HepG2 (cell line): ENCODE measurements around the gene TAS2R4. TPM values are rescaled to one million over a fixed set of nuclear protein-coding genes. Genes with fewer than 3 reads are reported as not detected.

Experiments used
- ATF1 ChIP-seq: IDR thresholded peaks from 2 replicates; pipeline ENCODE4 v1.6.1; 2016; ENCODE audit warnings: mild to moderate bottlenecking, control low read depth
- CAMTA2 ChIP-seq: sonication (generic); formaldehyde crosslinking; IDR thresholded peaks from 2 replicates; pipeline ENCODE4 v1.4.0; 2020; ENCODE audit warnings: mild to moderate bottlenecking, missing genetic modification reagents, borderline replicate concordance
- CCDC6 ChIP-seq: sonication (generic); formaldehyde crosslinking; IDR thresholded peaks from 2 replicates; pipeline ENCODE4 v1.8.1; 2022; ENCODE audit warnings: mild to moderate bottlenecking, missing genetic modification reagents, moderate library complexity
- KDM5B ChIP-seq: sonication (generic); formaldehyde crosslinking; IDR thresholded peaks from 2 replicates; pipeline ENCODE4 v1.4.0; 2020; ENCODE audit warnings: missing genetic modification reagents, mild to moderate bottlenecking, borderline replicate concordance
- ZNF510 ChIP-seq: sonication (generic); formaldehyde crosslinking; IDR thresholded peaks from 2 replicates; pipeline ENCODE4 v1.4.0; 2020; ENCODE audit warnings: low read depth, mild to moderate bottlenecking, missing genetic modification reagents
- polyA plus RNA-seq, 8 experiments: library from polyadenylated mRNA; depleted of rRNA in 3 of 8; stranded (reverse) in 7 of 8; unstranded in 1 of 8; fragments of >200 nt; fragmentation: Illumina TruSeq in 4 of 8; extraction: Trizol in 4 of 8; gene quantifications; 2 replicates each; pipeline versions ENCODE4 v1.2.1 to v1.2.3, GENCODE V29; 2011 to 2016; ENCODE audit warnings: low read depth in 4 of 8, missing spikeins in 1 of 8, mixed read lengths in 1 of 8; ENCODE audit not compliant: insufficient read depth in 1 of 8
- total RNA-seq, 5 experiments: library from RNA; depleted of rRNA; stranded (reverse); fragments of >200 nt; fragmentation: Illumina TruSeq; extraction: Trizol; gene quantifications; 2 replicates each; pipeline ENCODE4 v1.2.3, GENCODE V29; 2016; ENCODE audit warnings: low read depth in 1 of 5
- TF ChIP-seq, protein P1 (sequence below), 2 experiments: sonication (generic) in 1 of 2; formaldehyde crosslinking in 1 of 2; IDR thresholded peaks; 2 replicates each; pipeline versions ENCODE4 v1.4.0 to v1.6.1; 2016 to 2020; ENCODE audit warnings: borderline replicate concordance in 1 of 2, low read depth in 1 of 2, mild to moderate bottlenecking in 1 of 2, missing genetic modification reagents in 1 of 2
- TF ChIP-seq, protein P2 (sequence below): sonication (generic); formaldehyde crosslinking; IDR thresholded peaks from 2 replicates; pipeline ENCODE4 v1.8.1; 2023; ENCODE audit warnings: missing genetic modification reagents, inconsistent platforms, borderline replicate concordance
- TF ChIP-seq, protein P3 (sequence below): sonication (generic); formaldehyde crosslinking; IDR thresholded peaks from 2 replicates; pipeline ENCODE4 v1.5.0; 2020; ENCODE audit warnings: mild to moderate bottlenecking, missing genetic modification reagents, borderline replicate concordance
- TF ChIP-seq, protein P4 (sequence below): fragments of 450-650 bp; IDR thresholded peaks from 2 replicates; pipeline ENCODE4 v1.6.1; 2017; ENCODE audit warnings: mild to moderate bottlenecking

TAS2R4 gene
- total and polyA plus RNA-seq, 2 of the 13 experiments (the other 11 are each of a cell fraction or from before 2014, with no cell fraction given): 0.71 to 0.80 TPM

DNA sequence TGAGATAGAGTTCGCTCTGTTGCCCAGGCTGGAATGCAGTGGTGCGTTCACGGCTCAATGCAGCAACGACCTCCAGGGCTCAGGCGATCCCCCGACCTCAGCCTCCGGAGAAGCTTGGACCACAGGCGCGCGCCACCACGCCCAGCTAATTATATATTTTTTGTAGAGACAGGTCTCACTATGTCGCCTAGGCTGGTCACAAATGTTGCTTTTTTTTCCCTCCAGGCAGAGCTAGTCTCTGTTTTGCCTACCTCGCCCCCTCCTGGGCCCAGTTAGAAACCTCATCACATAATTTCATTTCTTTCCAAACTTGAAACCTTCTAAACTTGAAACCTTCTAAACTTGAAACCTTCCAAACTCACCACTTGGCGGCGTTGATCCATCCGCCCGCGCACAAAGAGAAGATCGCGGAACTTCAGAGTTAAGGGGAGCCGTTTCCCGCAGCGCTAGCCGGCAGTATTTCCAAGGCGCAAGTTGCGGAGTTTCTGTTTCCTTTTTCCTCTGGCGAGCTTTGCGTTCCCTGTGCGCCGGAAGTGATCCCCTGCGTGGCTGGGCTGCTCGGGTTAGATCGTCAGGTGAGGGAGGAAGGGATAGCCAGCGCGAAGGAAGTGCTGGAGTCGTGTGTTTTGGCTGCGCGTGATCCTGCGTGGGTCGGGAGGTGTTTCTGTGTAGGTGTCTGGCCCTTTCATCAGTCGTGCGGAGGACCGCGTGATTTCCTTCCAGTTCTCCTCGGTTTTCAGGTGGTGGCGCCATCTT is 38.5 kb upstream of the TAS2R4 start, which contains the start of gene SSBP1 (continued):
- TF ChIP-seq, protein P1, sequence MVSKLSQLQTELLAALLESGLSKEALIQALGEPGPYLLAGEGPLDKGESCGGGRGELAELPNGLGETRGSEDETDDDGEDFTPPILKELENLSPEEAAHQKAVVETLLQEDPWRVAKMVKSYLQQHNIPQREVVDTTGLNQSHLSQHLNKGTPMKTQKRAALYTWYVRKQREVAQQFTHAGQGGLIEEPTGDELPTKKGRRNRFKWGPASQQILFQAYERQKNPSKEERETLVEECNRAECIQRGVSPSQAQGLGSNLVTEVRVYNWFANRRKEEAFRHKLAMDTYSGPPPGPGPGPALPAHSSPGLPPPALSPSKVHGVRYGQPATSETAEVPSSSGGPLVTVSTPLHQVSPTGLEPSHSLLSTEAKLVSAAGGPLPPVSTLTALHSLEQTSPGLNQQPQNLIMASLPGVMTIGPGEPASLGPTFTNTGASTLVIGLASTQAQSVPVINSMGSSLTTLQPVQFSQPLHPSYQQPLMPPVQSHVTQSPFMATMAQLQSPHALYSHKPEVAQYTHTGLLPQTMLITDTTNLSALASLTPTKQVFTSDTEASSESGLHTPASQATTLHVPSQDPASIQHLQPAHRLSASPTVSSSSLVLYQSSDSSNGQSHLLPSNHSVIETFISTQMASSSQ (IDR thresholded peaks at IDR 0.05; ENCODE audit: low read depth): peak; percentile 54; the same call in 1 of the 2 replicates
- TF ChIP-seq, protein P1 (CRISPR knock-in tag; IDR thresholded peaks at IDR 0.05; ENCODE audit: borderline replicate concordance): peak; percentile 76
- TF ChIP-seq ATF1 (CRISPR knock-in tag) (peak; percentile 94), KDM5B (CRISPR knock-in tag) (peak; percentile 83; the same call in 1 of the 2 replicates), ZNF510 (CRISPR knock-in tag) (peak; percentile 79; the same call in 1 of the 2 replicates), CCDC6 (peak; percentile 89), CAMTA2 (peak; percentile 82; the same call in 1 of the 2 replicates)
- TF ChIP-seq, protein P2, sequence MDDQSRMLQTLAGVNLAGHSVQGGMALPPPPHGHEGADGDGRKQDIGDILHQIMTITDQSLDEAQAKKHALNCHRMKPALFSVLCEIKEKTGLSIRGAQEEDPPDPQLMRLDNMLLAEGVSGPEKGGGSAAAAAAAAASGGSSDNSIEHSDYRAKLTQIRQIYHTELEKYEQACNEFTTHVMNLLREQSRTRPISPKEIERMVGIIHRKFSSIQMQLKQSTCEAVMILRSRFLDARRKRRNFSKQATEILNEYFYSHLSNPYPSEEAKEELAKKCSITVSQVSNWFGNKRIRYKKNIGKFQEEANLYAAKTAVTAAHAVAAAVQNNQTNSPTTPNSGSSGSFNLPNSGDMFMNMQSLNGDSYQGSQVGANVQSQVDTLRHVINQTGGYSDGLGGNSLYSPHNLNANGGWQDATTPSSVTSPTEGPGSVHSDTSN (CRISPR knock-in tag): no peak; the same call in 1 of the 2 replicates
- TF ChIP-seq, protein P3, sequence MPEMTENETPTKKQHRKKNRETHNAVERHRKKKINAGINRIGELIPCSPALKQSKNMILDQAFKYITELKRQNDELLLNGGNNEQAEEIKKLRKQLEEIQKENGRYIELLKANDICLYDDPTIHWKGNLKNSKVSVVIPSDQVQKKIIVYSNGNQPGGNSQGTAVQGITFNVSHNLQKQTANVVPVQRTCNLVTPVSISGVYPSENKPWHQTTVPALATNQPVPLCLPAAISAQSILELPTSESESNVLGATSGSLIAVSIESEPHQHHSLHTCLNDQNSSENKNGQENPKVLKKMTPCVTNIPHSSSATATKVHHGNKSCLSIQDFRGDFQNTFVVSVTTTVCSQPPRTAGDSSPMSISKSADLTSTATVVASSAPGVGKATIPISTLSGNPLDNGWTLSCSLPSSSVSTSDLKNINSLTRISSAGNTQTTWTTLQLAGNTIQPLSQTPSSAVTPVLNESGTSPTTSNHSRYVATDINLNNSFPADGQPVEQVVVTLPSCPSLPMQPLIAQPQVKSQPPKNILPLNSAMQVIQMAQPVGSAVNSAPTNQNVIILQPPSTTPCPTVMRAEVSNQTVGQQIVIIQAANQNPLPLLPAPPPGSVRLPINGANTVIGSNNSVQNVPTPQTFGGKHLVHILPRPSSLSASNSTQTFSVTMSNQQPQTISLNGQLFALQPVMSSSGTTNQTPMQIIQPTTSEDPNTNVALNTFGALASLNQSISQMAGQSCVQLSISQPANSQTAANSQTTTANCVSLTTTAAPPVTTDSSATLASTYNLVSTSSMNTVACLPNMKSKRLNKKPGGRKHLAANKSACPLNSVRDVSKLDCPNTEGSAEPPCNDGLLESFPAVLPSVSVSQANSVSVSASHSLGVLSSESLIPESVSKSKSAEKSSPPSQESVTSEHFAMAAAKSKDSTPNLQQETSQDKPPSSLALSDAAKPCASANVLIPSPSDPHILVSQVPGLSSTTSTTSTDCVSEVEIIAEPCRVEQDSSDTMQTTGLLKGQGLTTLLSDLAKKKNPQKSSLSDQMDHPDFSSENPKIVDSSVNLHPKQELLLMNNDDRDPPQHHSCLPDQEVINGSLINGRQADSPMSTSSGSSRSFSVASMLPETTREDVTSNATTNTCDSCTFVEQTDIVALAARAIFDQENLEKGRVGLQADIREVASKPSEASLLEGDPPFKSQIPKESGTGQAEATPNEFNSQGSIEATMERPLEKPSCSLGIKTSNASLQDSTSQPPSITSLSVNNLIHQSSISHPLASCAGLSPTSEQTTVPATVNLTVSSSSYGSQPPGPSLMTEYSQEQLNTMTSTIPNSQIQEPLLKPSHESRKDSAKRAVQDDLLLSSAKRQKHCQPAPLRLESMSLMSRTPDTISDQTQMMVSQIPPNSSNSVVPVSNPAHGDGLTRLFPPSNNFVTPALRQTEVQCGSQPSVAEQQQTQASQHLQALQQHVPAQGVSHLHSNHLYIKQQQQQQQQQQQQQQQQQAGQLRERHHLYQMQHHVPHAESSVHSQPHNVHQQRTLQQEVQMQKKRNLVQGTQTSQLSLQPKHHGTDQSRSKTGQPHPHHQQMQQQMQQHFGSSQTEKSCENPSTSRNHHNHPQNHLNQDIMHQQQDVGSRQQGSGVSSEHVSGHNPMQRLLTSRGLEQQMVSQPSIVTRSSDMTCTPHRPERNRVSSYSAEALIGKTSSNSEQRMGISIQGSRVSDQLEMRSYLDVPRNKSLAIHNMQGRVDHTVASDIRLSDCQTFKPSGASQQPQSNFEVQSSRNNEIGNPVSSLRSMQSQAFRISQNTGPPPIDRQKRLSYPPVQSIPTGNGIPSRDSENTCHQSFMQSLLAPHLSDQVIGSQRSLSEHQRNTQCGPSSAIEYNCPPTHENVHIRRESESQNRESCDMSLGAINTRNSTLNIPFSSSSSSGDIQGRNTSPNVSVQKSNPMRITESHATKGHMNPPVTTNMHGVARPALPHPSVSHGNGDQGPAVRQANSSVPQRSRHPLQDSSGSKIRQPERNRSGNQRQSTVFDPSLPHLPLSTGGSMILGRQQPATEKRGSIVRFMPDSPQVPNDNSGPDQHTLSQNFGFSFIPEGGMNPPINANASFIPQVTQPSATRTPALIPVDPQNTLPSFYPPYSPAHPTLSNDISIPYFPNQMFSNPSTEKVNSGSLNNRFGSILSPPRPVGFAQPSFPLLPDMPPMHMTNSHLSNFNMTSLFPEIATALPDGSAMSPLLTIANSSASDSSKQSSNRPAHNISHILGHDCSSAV (CRISPR knock-in tag): no peak
- TF ChIP-seq, protein P4, sequence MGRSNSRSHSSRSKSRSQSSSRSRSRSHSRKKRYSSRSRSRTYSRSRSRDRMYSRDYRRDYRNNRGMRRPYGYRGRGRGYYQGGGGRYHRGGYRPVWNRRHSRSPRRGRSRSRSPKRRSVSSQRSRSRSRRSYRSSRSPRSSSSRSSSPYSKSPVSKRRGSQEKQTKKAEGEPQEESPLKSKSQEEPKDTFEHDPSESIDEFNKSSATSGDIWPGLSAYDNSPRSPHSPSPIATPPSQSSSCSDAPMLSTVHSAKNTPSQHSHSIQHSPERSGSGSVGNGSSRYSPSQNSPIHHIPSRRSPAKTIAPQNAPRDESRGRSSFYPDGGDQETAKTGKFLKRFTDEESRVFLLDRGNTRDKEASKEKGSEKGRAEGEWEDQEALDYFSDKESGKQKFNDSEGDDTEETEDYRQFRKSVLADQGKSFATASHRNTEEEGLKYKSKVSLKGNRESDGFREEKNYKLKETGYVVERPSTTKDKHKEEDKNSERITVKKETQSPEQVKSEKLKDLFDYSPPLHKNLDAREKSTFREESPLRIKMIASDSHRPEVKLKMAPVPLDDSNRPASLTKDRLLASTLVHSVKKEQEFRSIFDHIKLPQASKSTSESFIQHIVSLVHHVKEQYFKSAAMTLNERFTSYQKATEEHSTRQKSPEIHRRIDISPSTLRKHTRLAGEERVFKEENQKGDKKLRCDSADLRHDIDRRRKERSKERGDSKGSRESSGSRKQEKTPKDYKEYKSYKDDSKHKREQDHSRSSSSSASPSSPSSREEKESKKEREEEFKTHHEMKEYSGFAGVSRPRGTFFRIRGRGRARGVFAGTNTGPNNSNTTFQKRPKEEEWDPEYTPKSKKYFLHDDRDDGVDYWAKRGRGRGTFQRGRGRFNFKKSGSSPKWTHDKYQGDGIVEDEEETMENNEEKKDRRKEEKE: no peak
